Testis (tissue), 3 donors: ENCODE measurements around the gene GPAT2. TPM values are rescaled to one million over a fixed set of nuclear protein-coding genes. Genes with fewer than 3 reads are reported as not detected.
"Not testable (repeated sequence)": the region's sequence is repeated elsewhere in the genome, so short reads cannot be mapped to it uniquely, and the experiment has no call there.

Source experiments
- DNase-seq: peaks from one replicate; pipeline ENCODE4 v3.0.0-alpha.2; 2019
- H3K27ac ChIP-seq, 2 donors: fragments of 200-600 bp; sonication (generic); one replicate each; pipeline ENCODE4 v1.5.1; 2019
- H3K27me3 ChIP-seq: fragments of 200-600 bp; sonication (generic); one replicate; pipeline ENCODE4 v1.5.1; 2019
- H3K36me3 ChIP-seq: fragments of 200-600 bp; sonication (generic); one replicate; pipeline ENCODE4 v1.5.1; 2017; ENCODE audit warnings: low read depth; ENCODE audit errors: missing control alignments
- H3K4me1 ChIP-seq: fragments of 200-600 bp; sonication (generic); one replicate; pipeline ENCODE4 v1.5.1; 2019
- H3K4me3 ChIP-seq, 2 donors: fragments of 200-600 bp; sonication (generic); one replicate each; pipeline ENCODE4 v1.5.1; 2017 to 2019
- H3K9me3 ChIP-seq: fragments of 200-600 bp; sonication (generic); one replicate; pipeline ENCODE4 v1.5.1; 2017
- CTCF ChIP-seq, 3 experiments: fragments of 450-650 bp in 2 of 3; fragments of 200-600 bp in 1 of 3; sonication (generic) in 1 of 3; IDR thresholded peaks; one replicate each; pipeline ENCODE4 v1.5.1; 2016 to 2019; ENCODE audit warnings: antibody characterized with exemption in 3 of 3, mild to moderate bottlenecking in 2 of 3, moderate library complexity in 1 of 3
- POLR2A ChIP-seq: fragments of 450-650 bp; IDR thresholded peaks from one replicate; pipeline ENCODE4 v1.6.1; 2017; ENCODE audit warnings: antibody characterized with exemption, mild to moderate bottlenecking, moderate library complexity
- WGBS, 2 donors: methylation state at CpG; one replicate each; pipeline ENCODE4 v1.1.5; 2018; 5-methylcytosine and 5-hydroxymethylcytosine counted together
- intact Hi-C: fragments of 100-400 bp; cut with DNase I; formaldehyde crosslinking; loops from one replicate; pipeline ENCODE4 v1.15.1; 2023; ENCODE audit warnings: low total_unique reads
- polyA plus RNA-seq: library from polyadenylated mRNA; stranded (reverse); fragments of 350-450 nt; fragmentation: Illumina TruSeq; extraction: RNeasy Lipid Tissue Mini Kit (QIAGEN cat#74804); gene quantifications from one replicate; pipeline ENCODE4 v1.2.3, GENCODE V29; 2014; ENCODE audit warnings: low read depth, low replicate concordance; ENCODE audit not compliant: insufficient read depth
- total RNA-seq, 2 donors: library from RNA; depleted of rRNA; stranded (reverse); fragments of >200 nt; gene quantifications; one replicate each; pipeline ENCODE4 v1.2.3, GENCODE V29; 2016

The GPAT2 gene
- total and polyA plus RNA-seq, 3 donors from 2014 or later: 20.5 to 38.9 (median 23.5) TPM

- H3K9me3 ChIP-seq: no peaks in the 10 kb centered on the region
- H3K27ac ChIP-seq: no peak overlapping the region
- intact Hi-C loops: no loop called here
- H3K4me1 ChIP-seq: peaks cover 12% of the 10 kb centered on the region
- H3K4me3 ChIP-seq: no peak overlapping the region
- H3K36me3 ChIP-seq: no peaks in the 10 kb centered on the region
- H3K27me3 ChIP-seq: no peaks in the 10 kb centered on the region
- DNase-seq: no peak
- WGBS, 2 donors: 90 to 98% methylated on average over 2 of the region's 2 CpGs
- no peak for TF ChIP-seq CTCF (IDR thresholded peaks at IDR 0.05)
- no peak for TF ChIP-seq POLR2A
These were observed 46.3 kb upstream of the GPAT2 start for GRCh38 chr2:96081042-96081441.

- Histone ChIP-seq H3K27ac (no peak overlapping the region), H3K4me1 (no peaks in the 10 kb centered on the region), H3K4me3 (no peak overlapping the region), H3K36me3 (no peaks in the 10 kb centered on the region), H3K9me3 (no peaks in the 10 kb centered on the region), H3K27me3 (no peaks in the 10 kb centered on the region)
- no peak for TF ChIP-seq POLR2A
- TF ChIP-seq CTCF (IDR thresholded peaks at IDR 0.05): no peak
- 69 to 70% methylated on average over 2 of the region's 2 CpGs for WGBS, 2 donors
- DNase-seq: no peak
- intact Hi-C loops: no loop called here
These were observed 40.6 kb upstream of the GPAT2 start for GRCh38 chr2:96075199-96075771.

- Histone ChIP-seq H3K27ac (no peak overlapping the region), H3K36me3 (no peaks in the 10 kb centered on the region), H3K9me3 (no peaks in the 10 kb centered on the region), H3K4me1 (no peaks in the 10 kb centered on the region), H3K27me3 (no peaks in the 10 kb centered on the region), H3K4me3 (no peak overlapping the region)
- TF ChIP-seq CTCF (IDR thresholded peaks at IDR 0.05): no peak
- no peak for TF ChIP-seq POLR2A
- 81 to 91% methylated on average over 6 of the region's 6 CpGs for WGBS, 2 donors
- intact Hi-C loops: no loop called here
- DNase-seq: no peak
These were observed 39.4 kb upstream of the GPAT2 start for GRCh38 chr2:96074156-96074555.

GRCh38 chr2:96073170-96073775 lies 38.6 kb upstream of the GPAT2 start:
- H3K4me1 ChIP-seq: no peaks in the 10 kb centered on the region
- DNase-seq: no peak
- H3K9me3 ChIP-seq: no peaks in the 10 kb centered on the region
- no peaks in the 10 kb centered on the region for H3K27me3 ChIP-seq
- H3K36me3 ChIP-seq: no peaks in the 10 kb centered on the region
- intact Hi-C loops: no loop called here
- no peak overlapping the region for H3K4me3 ChIP-seq
- WGBS, 2 donors: 69 to 80% methylated on average over 6 to 7 of the region's 7 CpGs
- TF ChIP-seq POLR2A: no peak
- no peak for TF ChIP-seq CTCF (IDR thresholded peaks at IDR 0.05)
- H3K27ac ChIP-seq: no peak overlapping the region

- no peak for TF ChIP-seq CTCF (IDR thresholded peaks at IDR 0.05)
- TF ChIP-seq POLR2A: no peak
- H3K27me3 ChIP-seq: no peaks in the 10 kb centered on the region
- DNase-seq: no peak
- no peaks in the 10 kb centered on the region for H3K36me3 ChIP-seq
- no peak overlapping the region for H3K27ac ChIP-seq
- no peaks in the 10 kb centered on the region for H3K4me1 ChIP-seq
- WGBS, 2 donors: 80 to 86% methylated on average over 11 of the region's 11 CpGs
- intact Hi-C loops: no loop called here
- no peak overlapping the region for H3K4me3 ChIP-seq
- H3K9me3 ChIP-seq: no peaks in the 10 kb centered on the region
These were observed 38.0 kb upstream of the GPAT2 start for GRCh38 chr2:96072746-96073145.

GRCh38 chr2:96071977-96072491 lies 37.3 kb upstream of the GPAT2 start:
- H3K4me3 ChIP-seq, H3K36me3 ChIP-seq, DNase-seq, H3K27me3 ChIP-seq, H3K9me3 ChIP-seq, H3K27ac ChIP-seq, H3K4me1 ChIP-seq, intact Hi-C loops: not testable (repeated sequence)
- 74 to 76% methylated on average over 7 to 8 of the region's 8 CpGs for WGBS, 2 donors
